ENCODE measurements around the gene TRMT10B.
"Not testable (repeated sequence)": the region's sequence is repeated elsewhere in the genome, so short reads cannot be mapped to it uniquely, and the experiment has no call there.

The TRMT10B gene

DNA sequence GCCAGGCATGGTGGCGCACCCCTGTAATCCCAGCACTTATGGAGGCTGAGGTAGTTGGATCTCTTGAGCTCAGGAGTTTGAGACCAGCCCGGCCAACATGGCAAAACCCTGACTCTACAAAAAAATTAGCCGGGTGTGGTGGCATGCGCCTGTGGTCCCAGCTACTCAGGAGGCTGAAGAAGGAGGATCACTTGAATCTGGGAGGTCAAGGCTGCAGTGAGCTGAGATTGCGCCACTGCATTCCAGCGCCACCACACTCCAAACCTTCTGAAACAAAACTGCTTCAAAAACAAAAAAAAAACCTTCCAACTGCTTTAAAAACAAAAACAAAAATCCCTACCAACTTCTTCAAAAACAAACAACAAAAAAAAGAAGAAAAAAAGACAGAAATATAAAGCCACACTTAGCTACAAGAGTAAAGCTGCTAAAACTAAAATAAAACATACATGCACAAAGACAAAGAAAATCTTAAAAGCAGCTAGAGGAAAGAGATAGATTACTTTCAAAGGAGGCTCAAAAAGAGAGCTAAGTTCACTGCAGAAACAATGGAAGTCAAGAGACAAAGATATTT lies 58.4 kb downstream of the TRMT10B start:
- H3K4me2 ChIP-seq (ENCODE audit: low read length): no peak overlapping the region
- H3K4me1 ChIP-seq (ENCODE audit: low read length): no peaks in the 10 kb centered on the region
- H3K79me2 ChIP-seq (ENCODE audit: low read length): peaks cover 17% of the 10 kb centered on the region
- H3K36me3 ChIP-seq (replicated peaks; ENCODE audit: low read depth, low read length): peaks cover 3% of the 10 kb centered on the region
- H3K27me3 ChIP-seq (ENCODE audit: low read depth, low read length): no peaks in the 10 kb centered on the region
- no peak overlapping the region for H3K9ac ChIP-seq (ENCODE audit: low read length)
- no peak overlapping the region for H2AFZ ChIP-seq (ENCODE audit: low read depth, low read length)
- TF ChIP-seq, protein P1, sequence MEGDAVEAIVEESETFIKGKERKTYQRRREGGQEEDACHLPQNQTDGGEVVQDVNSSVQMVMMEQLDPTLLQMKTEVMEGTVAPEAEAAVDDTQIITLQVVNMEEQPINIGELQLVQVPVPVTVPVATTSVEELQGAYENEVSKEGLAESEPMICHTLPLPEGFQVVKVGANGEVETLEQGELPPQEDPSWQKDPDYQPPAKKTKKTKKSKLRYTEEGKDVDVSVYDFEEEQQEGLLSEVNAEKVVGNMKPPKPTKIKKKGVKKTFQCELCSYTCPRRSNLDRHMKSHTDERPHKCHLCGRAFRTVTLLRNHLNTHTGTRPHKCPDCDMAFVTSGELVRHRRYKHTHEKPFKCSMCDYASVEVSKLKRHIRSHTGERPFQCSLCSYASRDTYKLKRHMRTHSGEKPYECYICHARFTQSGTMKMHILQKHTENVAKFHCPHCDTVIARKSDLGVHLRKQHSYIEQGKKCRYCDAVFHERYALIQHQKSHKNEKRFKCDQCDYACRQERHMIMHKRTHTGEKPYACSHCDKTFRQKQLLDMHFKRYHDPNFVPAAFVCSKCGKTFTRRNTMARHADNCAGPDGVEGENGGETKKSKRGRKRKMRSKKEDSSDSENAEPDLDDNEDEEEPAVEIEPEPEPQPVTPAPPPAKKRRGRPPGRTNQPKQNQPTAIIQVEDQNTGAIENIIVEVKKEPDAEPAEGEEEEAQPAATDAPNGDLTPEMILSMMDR (IDR thresholded peaks at IDR 0.05; ENCODE audit: low read depth, low read length): no peak
- no peak for TF ChIP-seq EZH2phosphoT487 (IDR thresholded peaks at IDR 0.05; ENCODE audit: low read depth)
- H3K9me3 ChIP-seq (ENCODE audit: insufficient read depth, low read length): no peaks in the 10 kb centered on the region
- no peak overlapping the region for H3K27ac ChIP-seq (ENCODE audit: low read length)
- no peaks in the 10 kb centered on the region for H4K20me1 ChIP-seq (ENCODE audit: insufficient read depth, low read length)
- H3K4me3 ChIP-seq (ENCODE audit: low read length): no peak overlapping the region

DNA sequence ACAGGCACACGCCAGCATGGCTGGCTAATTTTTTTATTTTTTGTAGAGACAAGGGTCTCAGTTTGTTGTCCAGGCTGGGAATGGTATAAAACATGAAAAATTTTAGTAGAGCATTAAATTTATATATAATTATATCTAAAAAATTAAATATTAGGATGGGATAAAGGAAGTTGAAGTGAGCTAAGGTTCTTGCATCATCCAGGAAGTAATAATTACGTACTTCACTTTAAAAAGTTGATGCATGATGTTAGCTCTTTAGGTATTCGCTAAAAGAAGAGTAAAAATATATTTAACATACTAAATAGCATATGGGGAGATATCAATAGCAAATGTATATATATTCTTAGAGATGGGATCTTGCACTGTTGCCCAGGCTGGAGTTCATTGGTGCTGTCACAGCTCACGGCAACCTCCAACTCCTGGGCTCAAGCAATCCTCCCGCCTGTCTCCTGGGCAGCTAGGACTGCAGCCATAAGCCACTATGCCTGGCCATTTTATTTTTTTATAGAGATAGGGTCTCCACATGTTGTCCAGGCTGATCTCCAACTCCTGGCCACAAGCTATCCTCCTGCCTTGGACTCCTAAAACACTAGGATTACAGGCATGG lies 59.3 kb downstream of the TRMT10B start:
- Histone ChIP-seq H3K27ac (ENCODE audit: low read length) (no peak overlapping the region), H3K4me3 (ENCODE audit: low read length) (no peak overlapping the region), H3K36me3 (replicated peaks; ENCODE audit: low read depth, low read length) (peaks cover 3% of the 10 kb centered on the region), H3K9me3 (ENCODE audit: insufficient read depth, low read length) (no peaks in the 10 kb centered on the region), H3K79me2 (ENCODE audit: low read length) (peaks cover 11% of the 10 kb centered on the region), H3K4me1 (ENCODE audit: low read length) (no peaks in the 10 kb centered on the region), H2AFZ (ENCODE audit: low read depth, low read length) (no peak overlapping the region), H3K27me3 (ENCODE audit: low read depth, low read length) (no peaks in the 10 kb centered on the region), H3K4me2 (ENCODE audit: low read length) (no peak overlapping the region), H4K20me1 (ENCODE audit: insufficient read depth, low read length) (no peaks in the 10 kb centered on the region), H3K9ac (ENCODE audit: low read length) (no peak overlapping the region)
- no peak for TF ChIP-seq EZH2phosphoT487 (IDR thresholded peaks at IDR 0.05; ENCODE audit: low read depth)
- TF ChIP-seq, protein P1 (IDR thresholded peaks at IDR 0.05; ENCODE audit: low read depth, low read length): no peak

DNA sequence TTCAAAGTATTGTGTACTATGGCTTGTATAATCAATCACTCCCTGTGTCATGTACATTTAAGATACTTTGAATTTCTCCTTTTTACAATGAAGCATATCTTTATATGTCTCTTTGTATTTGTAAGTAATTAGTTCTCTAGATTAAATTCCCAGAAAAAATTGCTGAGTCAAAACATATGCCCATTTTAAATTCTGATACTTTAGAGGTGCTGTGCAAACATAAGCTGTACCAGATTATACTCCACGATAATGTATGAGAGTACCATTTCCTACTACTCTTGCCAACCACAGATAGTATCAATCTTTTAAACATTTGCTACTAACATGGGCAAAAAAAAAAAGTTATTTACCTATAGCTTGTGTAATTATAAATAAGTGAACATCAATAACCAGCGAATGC lies 65.2 kb downstream of the TRMT10B start:
- Histone ChIP-seq H2AFZ (ENCODE audit: low read depth, low read length) (no peak overlapping the region), H3K27me3 (ENCODE audit: low read depth, low read length) (no peaks in the 10 kb centered on the region), H3K79me2 (ENCODE audit: low read length) (no peaks in the 10 kb centered on the region), H3K4me2 (ENCODE audit: low read length) (no peak overlapping the region), H3K4me3 (ENCODE audit: low read length) (no peak overlapping the region), H3K9ac (ENCODE audit: low read length) (no peak overlapping the region), H3K9me3 (ENCODE audit: insufficient read depth, low read length) (no peaks in the 10 kb centered on the region), H4K20me1 (ENCODE audit: insufficient read depth, low read length) (no peaks in the 10 kb centered on the region), H3K36me3 (replicated peaks; ENCODE audit: low read depth, low read length) (peaks cover 18% of the 10 kb centered on the region), H3K27ac (ENCODE audit: low read length) (no peak overlapping the region), H3K4me1 (ENCODE audit: low read length) (no peaks in the 10 kb centered on the region)
- no peak for TF ChIP-seq EZH2phosphoT487 (IDR thresholded peaks at IDR 0.05; ENCODE audit: low read depth)
- TF ChIP-seq, protein P1 (IDR thresholded peaks at IDR 0.05; ENCODE audit: low read depth, low read length): no peak

DNA sequence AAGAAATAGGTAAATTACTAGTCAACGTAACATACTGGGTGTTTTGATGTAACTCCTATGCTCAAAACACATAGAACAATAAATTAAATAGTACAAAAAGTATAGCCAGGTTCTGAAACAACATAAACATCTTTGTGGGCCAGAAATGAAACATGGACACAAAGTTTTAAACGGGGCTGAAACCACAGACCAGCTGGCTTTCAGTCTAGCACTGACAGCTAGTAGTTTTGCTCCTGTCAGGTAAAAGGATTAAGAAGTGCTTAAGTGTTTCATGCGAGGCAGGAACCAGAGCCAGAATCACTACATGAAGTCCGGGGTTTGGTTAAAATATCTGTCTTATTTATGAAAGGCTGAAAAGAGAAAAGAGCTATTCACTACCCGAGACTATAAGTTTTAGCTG lies 66.5 kb downstream of the TRMT10B start:
- Histone ChIP-seq H3K27me3 (ENCODE audit: low read depth, low read length) (no peaks in the 10 kb centered on the region), H3K4me3 (ENCODE audit: low read length) (no peak overlapping the region), H3K9ac (ENCODE audit: low read length) (no peak overlapping the region), H3K79me2 (ENCODE audit: low read length) (no peaks in the 10 kb centered on the region), H3K36me3 (replicated peaks; ENCODE audit: low read depth, low read length) (peaks cover 24% of the 10 kb centered on the region), H2AFZ (ENCODE audit: low read depth, low read length) (no peak overlapping the region), H3K27ac (ENCODE audit: low read length) (no peak overlapping the region), H3K9me3 (ENCODE audit: insufficient read depth, low read length) (no peaks in the 10 kb centered on the region), H3K4me1 (ENCODE audit: low read length) (no peaks in the 10 kb centered on the region), H3K4me2 (ENCODE audit: low read length) (no peak overlapping the region), H4K20me1 (ENCODE audit: insufficient read depth, low read length) (no peaks in the 10 kb centered on the region)
- no peak for TF ChIP-seq EZH2phosphoT487 (IDR thresholded peaks at IDR 0.05; ENCODE audit: low read depth)
- TF ChIP-seq, protein P1 (IDR thresholded peaks at IDR 0.05; ENCODE audit: low read depth, low read length): no peak

DNA sequence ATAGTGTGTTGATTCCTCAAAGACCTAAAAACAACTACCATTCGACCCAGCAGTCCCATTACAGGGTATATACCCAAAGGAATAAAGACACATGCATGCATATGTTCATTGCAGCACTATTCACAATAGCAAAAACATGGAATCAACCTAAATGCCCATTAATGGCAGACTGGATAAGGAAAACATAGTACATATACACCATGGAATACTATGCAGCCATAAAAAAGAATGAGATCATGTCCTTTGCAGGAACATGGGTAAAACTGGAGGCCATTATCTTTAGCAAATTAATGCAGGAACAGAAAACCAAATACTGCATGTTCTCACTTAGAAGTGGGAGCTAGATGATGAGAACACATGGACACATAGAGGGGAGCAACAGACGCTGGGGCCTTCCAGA lies 71.6 kb downstream of the TRMT10B start:
- not testable (repeated sequence) for H2AFZ ChIP-seq (ENCODE audit: low read depth, low read length); H3K79me2 ChIP-seq (ENCODE audit: low read length)
- peaks cover 33% of the 10 kb centered on the region for H3K36me3 ChIP-seq (replicated peaks; ENCODE audit: low read depth, low read length)

More for the DNA sequence above, 71.6 kb downstream of the TRMT10B start:
- H3K27me3 ChIP-seq (ENCODE audit: low read depth, low read length); H3K27ac ChIP-seq (ENCODE audit: low read length); H3K4me2 ChIP-seq (ENCODE audit: low read length); H3K9me3 ChIP-seq (ENCODE audit: insufficient read depth, low read length); H3K4me3 ChIP-seq (ENCODE audit: low read length); H3K9ac ChIP-seq (ENCODE audit: low read length); H3K4me1 ChIP-seq (ENCODE audit: low read length); H4K20me1 ChIP-seq (ENCODE audit: insufficient read depth, low read length): not testable (repeated sequence)
